ENCODE results near the gene SOX6.

Gene SOX6

DNA sequence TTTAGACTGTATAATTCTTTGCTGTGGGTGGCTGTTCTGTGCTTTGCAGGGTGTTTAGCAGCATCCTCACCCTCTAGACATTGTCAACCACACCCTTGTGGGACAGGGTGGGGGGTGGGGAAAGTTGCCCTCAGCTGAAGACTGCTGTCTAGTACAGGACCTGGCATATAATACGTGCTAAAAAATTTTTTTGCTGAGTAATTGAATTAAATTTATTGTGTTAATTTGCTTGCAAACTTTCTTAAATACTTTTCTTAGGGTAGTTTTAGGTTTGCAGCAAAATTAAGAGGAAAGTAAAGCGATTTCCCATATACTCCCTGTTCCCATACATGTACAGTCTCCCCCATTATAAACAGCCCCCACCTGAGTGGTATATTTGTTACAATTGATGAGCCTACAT lies 268.5 kb downstream of the SOX6 start:
- H3K4me3 ChIP-seq (ENCODE audit: low read length): no peak overlapping the region
- TF ChIP-seq, protein P1, sequence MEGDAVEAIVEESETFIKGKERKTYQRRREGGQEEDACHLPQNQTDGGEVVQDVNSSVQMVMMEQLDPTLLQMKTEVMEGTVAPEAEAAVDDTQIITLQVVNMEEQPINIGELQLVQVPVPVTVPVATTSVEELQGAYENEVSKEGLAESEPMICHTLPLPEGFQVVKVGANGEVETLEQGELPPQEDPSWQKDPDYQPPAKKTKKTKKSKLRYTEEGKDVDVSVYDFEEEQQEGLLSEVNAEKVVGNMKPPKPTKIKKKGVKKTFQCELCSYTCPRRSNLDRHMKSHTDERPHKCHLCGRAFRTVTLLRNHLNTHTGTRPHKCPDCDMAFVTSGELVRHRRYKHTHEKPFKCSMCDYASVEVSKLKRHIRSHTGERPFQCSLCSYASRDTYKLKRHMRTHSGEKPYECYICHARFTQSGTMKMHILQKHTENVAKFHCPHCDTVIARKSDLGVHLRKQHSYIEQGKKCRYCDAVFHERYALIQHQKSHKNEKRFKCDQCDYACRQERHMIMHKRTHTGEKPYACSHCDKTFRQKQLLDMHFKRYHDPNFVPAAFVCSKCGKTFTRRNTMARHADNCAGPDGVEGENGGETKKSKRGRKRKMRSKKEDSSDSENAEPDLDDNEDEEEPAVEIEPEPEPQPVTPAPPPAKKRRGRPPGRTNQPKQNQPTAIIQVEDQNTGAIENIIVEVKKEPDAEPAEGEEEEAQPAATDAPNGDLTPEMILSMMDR (conservative IDR thresholded peaks at IDR 0.05; ENCODE audit: low read length): no peak
- DNase-seq (ENCODE audit: low read depth): no peak

DNA sequence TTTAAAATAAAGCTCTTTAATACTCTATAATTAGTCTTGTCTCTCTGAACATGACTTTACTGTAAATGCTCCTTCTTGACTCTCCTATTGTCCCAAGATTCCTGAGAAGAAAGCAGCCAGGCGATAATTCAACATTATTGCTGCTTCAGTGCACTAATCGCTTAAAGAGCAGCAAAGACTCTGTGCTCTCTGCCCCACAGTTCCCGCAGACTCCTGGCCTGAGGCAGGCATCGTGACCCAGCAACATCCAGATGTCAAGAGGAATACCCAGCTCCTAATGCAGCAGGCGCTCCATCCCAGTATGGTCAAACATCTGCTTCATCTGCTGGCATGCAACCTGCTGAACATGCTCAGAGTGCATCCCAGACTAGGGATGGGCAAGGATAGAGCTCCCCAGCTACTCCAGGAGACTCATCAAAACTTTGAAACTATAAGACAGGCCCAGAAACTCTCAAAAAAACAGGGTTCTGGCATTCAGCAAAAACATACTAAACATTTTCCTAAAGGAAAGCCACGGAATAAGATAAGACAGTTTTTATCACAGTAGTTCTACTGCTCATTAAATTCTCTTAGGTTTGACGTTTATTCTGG lies 270.0 kb downstream of the SOX6 start:
- H3K4me3 ChIP-seq (ENCODE audit: low read length): no peak overlapping the region
- TF ChIP-seq, protein P1 (conservative IDR thresholded peaks at IDR 0.05; ENCODE audit: low read length): no peak
- DNase-seq (ENCODE audit: low read depth): no peak

DNA sequence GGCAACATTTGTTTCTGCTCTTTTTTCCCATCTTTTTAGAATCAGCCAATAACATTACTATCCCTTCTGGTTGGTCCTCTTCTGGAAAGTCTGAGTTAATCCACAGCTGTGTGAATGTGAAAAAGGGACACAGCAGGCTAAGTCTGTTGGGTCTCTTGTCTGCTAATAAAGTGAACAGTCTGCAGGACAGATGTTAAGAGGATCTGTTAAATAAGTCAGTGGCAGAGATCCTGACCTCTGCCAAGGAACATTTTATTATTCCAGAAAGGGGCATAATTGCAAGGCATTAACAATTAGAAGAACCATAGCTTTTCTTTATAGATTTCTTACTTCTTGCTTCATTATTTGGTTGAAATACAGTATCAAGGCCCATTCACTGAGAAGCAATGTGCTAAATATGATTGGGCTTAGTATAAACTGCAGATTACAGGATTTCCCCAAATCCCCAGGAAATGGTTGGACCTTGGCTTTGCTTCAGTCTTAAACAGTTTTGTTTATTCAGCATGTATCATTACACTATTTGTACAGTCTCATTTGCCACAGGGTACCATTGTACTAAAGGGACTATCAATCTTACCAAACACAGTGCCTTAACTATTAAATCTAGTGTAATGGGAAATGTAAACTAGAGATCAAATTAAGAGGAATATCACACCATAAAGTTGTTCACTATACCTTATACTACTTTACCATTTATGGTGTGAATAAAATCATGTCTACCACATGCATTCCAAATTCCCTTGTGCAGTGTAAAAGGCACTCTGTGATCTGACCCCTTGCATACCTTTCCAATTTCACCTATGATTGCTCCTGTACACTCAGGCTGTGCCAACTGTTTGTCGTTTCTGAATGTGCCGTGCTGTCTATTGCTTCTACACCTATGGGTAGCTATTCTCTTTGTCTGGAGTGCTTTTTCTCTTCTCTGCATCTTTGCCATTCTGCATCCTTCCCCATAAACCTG lies 274.0 kb downstream of the SOX6 start:
- TF ChIP-seq, protein P1 (conservative IDR thresholded peaks at IDR 0.05; ENCODE audit: low read length): no peak
- no peak for DNase-seq (ENCODE audit: low read depth)
- H3K4me3 ChIP-seq (ENCODE audit: low read length): no peak overlapping the region

DNA sequence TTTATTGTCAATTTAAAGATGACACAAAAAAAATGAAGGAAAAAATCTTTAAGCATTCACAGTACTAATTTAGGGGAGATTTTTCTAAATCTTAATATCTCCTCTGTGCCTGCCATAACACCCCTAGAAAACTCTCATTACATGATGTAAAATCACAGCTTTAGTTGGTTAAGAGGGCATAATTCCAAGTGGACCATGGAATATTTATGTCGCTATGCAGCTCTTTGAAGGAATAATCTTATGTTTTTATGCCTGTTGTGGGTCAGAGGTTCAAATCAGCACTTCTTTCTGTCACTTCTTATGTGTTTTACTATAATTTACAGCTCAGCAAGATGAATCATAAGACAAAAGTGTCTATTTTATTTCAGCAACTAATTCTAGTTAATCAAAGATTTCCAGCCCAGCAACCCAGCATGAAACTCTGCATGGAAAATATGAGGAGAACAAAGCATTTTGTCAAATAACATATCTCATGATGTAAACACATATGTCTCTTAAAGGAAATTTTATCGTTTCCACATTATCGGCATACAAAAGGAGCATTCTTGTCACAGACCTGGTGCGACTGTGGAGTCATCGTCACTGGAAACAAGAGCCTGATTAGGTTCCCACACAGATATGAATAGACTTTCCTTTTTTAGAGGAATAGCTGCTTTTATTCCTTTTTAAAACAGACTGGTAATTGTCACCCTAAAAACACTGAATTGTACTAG lies 274.8 kb downstream of the SOX6 start:
- no peak overlapping the region for H3K4me3 ChIP-seq (ENCODE audit: low read length)
- DNase-seq (ENCODE audit: low read depth): no peak
- TF ChIP-seq, protein P1 (conservative IDR thresholded peaks at IDR 0.05; ENCODE audit: low read length): no peak

DNA sequence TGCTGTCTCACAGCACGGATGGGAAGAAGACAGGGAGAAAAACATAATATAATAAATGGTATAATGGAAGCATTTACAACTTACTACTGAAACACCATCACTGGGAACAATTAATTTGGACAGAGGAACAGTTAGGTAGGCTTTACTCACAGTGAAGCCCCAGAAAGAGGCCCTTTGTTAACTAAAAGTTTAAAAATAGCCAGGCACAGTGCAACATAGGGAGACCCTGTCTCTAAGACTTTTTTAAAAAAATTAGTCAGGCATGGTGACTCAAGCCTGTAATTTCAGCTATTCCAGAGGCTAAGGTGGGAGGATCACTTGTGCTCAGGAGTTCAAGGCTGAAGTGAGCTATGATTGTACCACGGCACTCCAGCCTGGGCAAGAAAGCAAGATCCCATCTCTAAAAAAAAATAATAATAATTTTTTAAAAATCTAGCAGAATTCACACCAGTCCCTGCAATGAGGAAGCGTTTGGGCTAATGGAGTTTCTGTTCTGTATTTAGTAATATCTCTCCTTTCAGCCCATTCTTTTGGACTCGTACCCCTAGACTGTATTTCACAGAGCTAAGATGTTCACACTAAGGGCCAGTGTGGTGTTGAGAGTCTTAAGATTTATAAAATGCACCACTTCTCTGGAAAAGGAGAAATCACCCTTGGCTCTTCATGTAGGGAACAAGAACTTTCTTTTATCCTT lies 275.5 kb downstream of the SOX6 start:
- no peak overlapping the region for H3K4me3 ChIP-seq (ENCODE audit: low read length)
- DNase-seq (ENCODE audit: low read depth): no peak
- TF ChIP-seq, protein P1 (conservative IDR thresholded peaks at IDR 0.05; ENCODE audit: low read length): no peak

DNA sequence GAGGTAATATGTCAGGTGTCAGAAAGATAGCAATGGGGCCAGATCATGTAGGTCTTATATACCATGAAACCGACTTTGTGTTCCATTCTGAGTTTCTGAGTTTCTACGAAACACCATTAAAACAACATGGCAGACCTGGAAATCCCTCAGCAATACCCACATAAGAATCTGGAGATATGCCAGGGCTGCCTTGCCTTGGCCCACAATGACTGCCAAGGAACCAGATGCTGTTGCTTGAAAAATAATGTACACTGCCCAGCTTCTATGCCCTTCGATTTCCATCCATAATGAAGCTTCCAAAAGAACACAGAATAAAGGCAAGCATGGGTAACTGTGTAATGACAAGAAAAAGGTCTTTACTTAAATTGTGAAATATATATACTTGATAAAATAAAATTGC lies 277.4 kb downstream of the SOX6 start:
- TF ChIP-seq, protein P1 (conservative IDR thresholded peaks at IDR 0.05; ENCODE audit: low read length): no peak
- no peak for DNase-seq (ENCODE audit: low read depth)
- H3K4me3 ChIP-seq (ENCODE audit: low read length): no peak overlapping the region
